SK-N-SH (cell line): ENCODE data around the gene FAM221A. TPM values are rescaled to one million over a fixed set of nuclear protein-coding genes. Genes with fewer than 3 reads are reported as not detected.

Source experiments
- CTCF ChIA-PET: fragments of 300-600, 350-600 bp; formaldehyde crosslinking; extraction: SDS; loops from one replicate; lab custom pipeline; 2021; lab: Yijun Ruan, JAX
- POLR2A ChIA-PET: fragments of 350-600 bp; sonication (Branson Sonifier 250); formaldehyde crosslinking; extraction: SDS; loops from one replicate; lab custom pipeline; 2020; ENCODE audit warnings: antibody characterized with exemption, inconsistent platforms; lab: Yijun Ruan, JAX
- DNase-seq: peaks from one replicate; pipeline ENCODE4 v3.0.0; 2012
- H2AFZ ChIP-seq: fragments of 200-600 bp; sonication (generic); 2 replicates; pipeline ENCODE4 v1.8.1; 2016; ENCODE audit warnings: antibody characterized with exemption, mild to moderate bottlenecking, low read depth
- H3F3A ChIP-seq: fragments of 200-600 bp; sonication (generic); replicated peaks from 2 replicates; pipeline ENCODE3; 2016; ENCODE audit warnings: antibody characterized with exemption, mild to moderate bottlenecking; ENCODE audit not compliant: insufficient read depth
- H3K27ac ChIP-seq, 2 experiments: fragments of 200-500 bp in 1 of 2; fragments of 200-600 bp in 1 of 2; sonication (Bioruptor generic) in 1 of 2; sonication (generic), shearing (Covaris generic) in 1 of 2; 2 replicates each; pipeline versions ENCODE4 v1.5.1 to v1.6.1; 2014 to 2016; ENCODE audit warnings: low read depth in 2 of 2, inconsistent platforms in 1 of 2, low read length in 1 of 2, mild to moderate bottlenecking in 1 of 2, mixed read lengths in 1 of 2
- H3K27me3 ChIP-seq: fragments of 200-600 bp; sonication (generic), shearing (Covaris generic); 2 replicates; pipeline ENCODE4 v1.6.1; 2016; ENCODE audit warnings: mixed run types; ENCODE audit not compliant: insufficient read depth
- H3K36me3 ChIP-seq, 2 experiments: fragments of 200-500 bp in 1 of 2; fragments of 200-600 bp in 1 of 2; sonication (Bioruptor generic) in 1 of 2; sonication (generic) in 1 of 2; replicated peaks in 1 of 2; 2 replicates each; pipeline versions ENCODE3 to v1.5.1; 2014 to 2016; ENCODE audit warnings: low read length in 1 of 2, mild to moderate bottlenecking in 1 of 2; ENCODE audit not compliant: insufficient read depth in 2 of 2, control insufficient read depth in 1 of 2
- H3K4me1 ChIP-seq, 2 experiments: fragments of 200-500 bp in 1 of 2; fragments of 200-600 bp in 1 of 2; sonication (Bioruptor generic) in 1 of 2; sonication (generic), shearing (Covaris generic) in 1 of 2; 2 replicates each; pipeline versions ENCODE4 v1.5.1 to v1.6.1; 2014 to 2016; ENCODE audit warnings: low read depth in 1 of 2, low read length in 1 of 2, mixed run types in 1 of 2; ENCODE audit not compliant: insufficient read depth in 2 of 2, control insufficient read depth in 1 of 2
- H3K4me2 ChIP-seq: fragments of 200-600 bp; sonication (generic), shearing (Covaris generic); 2 replicates; pipeline ENCODE4 v1.6.1; 2017; ENCODE audit warnings: mixed run types
- H3K4me3 ChIP-seq, 2 experiments: fragments of 200-500 bp in 1 of 2; fragments of 200-600 bp in 1 of 2; sonication (Bioruptor generic) in 1 of 2; sonication (generic), shearing (Covaris generic) in 1 of 2; 2 replicates each; pipeline versions ENCODE4 v1.5.1 to v1.8.1; 2014 to 2016; ENCODE audit warnings: low read depth in 2 of 2, inconsistent platforms in 1 of 2, low read length in 1 of 2, mild to moderate bottlenecking in 1 of 2, mixed read lengths in 1 of 2, moderate library complexity in 1 of 2
- H3K79me2 ChIP-seq: fragments of 200-600 bp; sonication (generic); 2 replicates; pipeline ENCODE4 v1.8.1; 2017; ENCODE audit warnings: mild to moderate bottlenecking; ENCODE audit not compliant: insufficient read depth
- H3K9ac ChIP-seq: fragments of 200-600 bp; sonication (generic); 2 replicates; pipeline ENCODE4 v1.6.1; 2017; ENCODE audit warnings: mixed run types
- H3K9me2 ChIP-seq: fragments of 200-600 bp; sonication (generic); 2 replicates; pipeline ENCODE4 v1.6.1; 2017; ENCODE audit warnings: mixed run types
- H3K9me3 ChIP-seq: fragments of 200-600 bp; sonication (generic); 2 replicates; pipeline ENCODE4 v1.6.1; 2017; ENCODE audit warnings: mixed run types, mild to moderate bottlenecking, moderate library complexity
- H4K20me1 ChIP-seq: fragments of 200-600 bp; sonication (generic); 2 replicates; pipeline ENCODE4 v1.6.1; 2017; ENCODE audit warnings: mild to moderate bottlenecking, mixed run types; ENCODE audit not compliant: insufficient read depth
- EP300 ChIP-seq, 2 experiments: IDR thresholded peaks; 2 replicates each; pipeline versions ENCODE4 v1.4.0 to v1.6.1; 2012; ENCODE audit warnings: borderline replicate concordance in 1 of 2, low read depth in 1 of 2, low read length in 1 of 2
- FOSL2 ChIP-seq: IDR thresholded peaks from 2 replicates; pipeline ENCODE4 v1.4.0; 2012; ENCODE audit warnings: low read depth, mild to moderate bottlenecking, moderate library complexity, borderline replicate concordance
- FOXJ3 ChIP-seq: sonication (generic); formaldehyde crosslinking; IDR thresholded peaks from 2 replicates; pipeline ENCODE4 v1.5.1; 2020; ENCODE audit warnings: mild to moderate bottlenecking, missing genetic modification reagents
- GATA2 ChIP-seq: sonication (generic); formaldehyde crosslinking; IDR thresholded peaks from 2 replicates; pipeline ENCODE4 v1.5.0; 2020; ENCODE audit warnings: mild to moderate bottlenecking, missing genetic modification reagents
- JUND ChIP-seq: IDR thresholded peaks from 2 replicates; pipeline ENCODE4 v1.4.0; 2012
- MAX ChIP-seq: IDR thresholded peaks from 2 replicates; pipeline ENCODE4 v1.4.0; 2012; ENCODE audit warnings: low read depth
- MEF2A ChIP-seq: IDR thresholded peaks from 2 replicates; pipeline ENCODE4 v1.4.0; 2012; ENCODE audit warnings: low read depth, borderline replicate concordance
- NFIC ChIP-seq: IDR thresholded peaks from 2 replicates; pipeline ENCODE4 v1.4.0; 2012; ENCODE audit warnings: borderline replicate concordance
- NRF1 ChIP-seq: IDR thresholded peaks from 2 replicates; pipeline ENCODE4 v1.6.1; 2012; ENCODE audit warnings: low read depth, mild to moderate bottlenecking, low read length
- POLR2AphosphoS5 ChIP-seq: IDR thresholded peaks from 2 replicates; pipeline ENCODE4 v1.6.1; 2012; ENCODE audit warnings: low read depth, low read length
- RXRA ChIP-seq: IDR thresholded peaks from 2 replicates; pipeline ENCODE4 v1.4.0; 2012; ENCODE audit warnings: low read depth, mild to moderate bottlenecking, borderline replicate concordance
- SIN3A ChIP-seq: IDR thresholded peaks from 2 replicates; pipeline ENCODE4 v1.6.1; 2012; ENCODE audit warnings: low read depth, mild to moderate bottlenecking, low read length, moderate library complexity, borderline replicate concordance
- TAF1 ChIP-seq: IDR thresholded peaks from 2 replicates; pipeline ENCODE4 v1.6.1; 2012; ENCODE audit warnings: low read depth, mild to moderate bottlenecking, low read length, moderate library complexity, borderline replicate concordance
- TCF12 ChIP-seq: IDR thresholded peaks from 2 replicates; pipeline ENCODE4 v1.4.0; 2012
- YY1 ChIP-seq: IDR thresholded peaks from 2 replicates; pipeline ENCODE4 v1.4.0; 2012; ENCODE audit warnings: low read depth, mild to moderate bottlenecking
- ZBTB33 ChIP-seq: IDR thresholded peaks from 2 replicates; pipeline ENCODE4 v1.4.0; 2012; ENCODE audit warnings: low read depth, borderline replicate concordance
- WGBS: methylation state at CpG from one replicate; pipeline ENCODE4 v1.1.6; 2017; ENCODE audit warnings: low lambda C conversion rate; 5-methylcytosine and 5-hydroxymethylcytosine counted together
- polyA plus RNA-seq, 3 experiments: library from polyadenylated mRNA; depleted of rRNA; stranded (reverse); fragments of >200 nt; gene quantifications; 2 replicates each; pipeline ENCODE4 v1.2.3, GENCODE V29; 2012
- small RNA-seq, 7 experiments: library from RNA; depleted of rRNA; stranded (forward); fragments of <200 nt; gene quantifications; one replicate each; pipeline ENCODE3, GENCODE V24; 2012
- TF ChIP-seq, protein P1 (sequence below): IDR thresholded peaks from 2 replicates; pipeline ENCODE4; 2012
- TF ChIP-seq, protein P2 (sequence below): IDR thresholded peaks from 2 replicates; pipeline ENCODE4 v1.4.0; 2012; ENCODE audit warnings: low read depth, borderline replicate concordance
- TF ChIP-seq, protein P3 (sequence below): fragments of 150-350 bp; IDR thresholded peaks from 2 replicates; pipeline ENCODE4 v1.6.1; 2017; ENCODE audit warnings: antibody characterized with exemption, low read length, low read depth, borderline replicate concordance

FAM221A gene
- polyA plus RNA-seq, 1 of the 3 experiments (the other 2 are of a cell fraction), result 9.7 TPM

DNA sequence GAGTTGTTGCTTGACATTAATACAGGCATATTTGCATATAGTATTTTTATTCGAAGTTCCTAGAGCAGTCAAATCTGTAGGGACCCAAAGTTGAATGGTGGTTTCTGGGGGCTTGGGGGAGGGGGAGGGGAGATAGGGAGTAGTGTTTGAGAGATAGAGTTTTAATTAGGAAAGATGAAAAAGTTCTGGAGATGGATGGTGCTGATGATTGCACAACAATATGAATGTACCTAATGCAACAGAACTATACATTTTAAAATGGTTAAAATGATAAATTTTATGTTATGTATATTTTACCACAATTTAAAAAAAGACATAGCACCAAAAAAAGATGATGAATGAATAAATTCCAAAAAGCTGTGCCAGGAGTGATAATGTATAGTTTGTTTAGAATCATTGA lies 71.9 kb downstream of the FAM221A start:
- TF ChIP-seq, protein P1, sequence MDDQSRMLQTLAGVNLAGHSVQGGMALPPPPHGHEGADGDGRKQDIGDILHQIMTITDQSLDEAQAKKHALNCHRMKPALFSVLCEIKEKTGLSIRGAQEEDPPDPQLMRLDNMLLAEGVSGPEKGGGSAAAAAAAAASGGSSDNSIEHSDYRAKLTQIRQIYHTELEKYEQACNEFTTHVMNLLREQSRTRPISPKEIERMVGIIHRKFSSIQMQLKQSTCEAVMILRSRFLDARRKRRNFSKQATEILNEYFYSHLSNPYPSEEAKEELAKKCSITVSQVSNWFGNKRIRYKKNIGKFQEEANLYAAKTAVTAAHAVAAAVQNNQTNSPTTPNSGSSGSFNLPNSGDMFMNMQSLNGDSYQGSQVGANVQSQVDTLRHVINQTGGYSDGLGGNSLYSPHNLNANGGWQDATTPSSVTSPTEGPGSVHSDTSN, result no peak
- TF ChIP-seq RXRA, result no peak
- TF ChIP-seq MAX, result no peak
- no peak for TF ChIP-seq ZBTB33
- no peak for TF ChIP-seq TAF1
- TF ChIP-seq NFIC, result no peak
- no peak for TF ChIP-seq GATA2 (CRISPR knock-in tag)
- TF ChIP-seq EP300 (IDR thresholded peaks at IDR 0.05; ENCODE audit: borderline replicate concordance in 1 of 2, low read depth in 1 of 2, low read length in 1 of 2), result no peak
- TF ChIP-seq MEF2A, result no peak
- TF ChIP-seq SIN3A, result no peak
- no peak for TF ChIP-seq POLR2AphosphoS5
- TF ChIP-seq, protein P2, sequence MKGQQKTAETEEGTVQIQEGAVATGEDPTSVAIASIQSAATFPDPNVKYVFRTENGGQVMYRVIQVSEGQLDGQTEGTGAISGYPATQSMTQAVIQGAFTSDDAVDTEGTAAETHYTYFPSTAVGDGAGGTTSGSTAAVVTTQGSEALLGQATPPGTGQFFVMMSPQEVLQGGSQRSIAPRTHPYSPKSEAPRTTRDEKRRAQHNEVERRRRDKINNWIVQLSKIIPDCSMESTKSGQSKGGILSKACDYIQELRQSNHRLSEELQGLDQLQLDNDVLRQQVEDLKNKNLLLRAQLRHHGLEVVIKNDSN, result no peak
- TF ChIP-seq JUND, result no peak
- TF ChIP-seq YY1, result no peak
- TF ChIP-seq FOSL2, result no peak
- no peak for TF ChIP-seq TCF12
- TF ChIP-seq FOXJ3 (CRISPR knock-in tag), result no peak
- TF ChIP-seq, protein P3, sequence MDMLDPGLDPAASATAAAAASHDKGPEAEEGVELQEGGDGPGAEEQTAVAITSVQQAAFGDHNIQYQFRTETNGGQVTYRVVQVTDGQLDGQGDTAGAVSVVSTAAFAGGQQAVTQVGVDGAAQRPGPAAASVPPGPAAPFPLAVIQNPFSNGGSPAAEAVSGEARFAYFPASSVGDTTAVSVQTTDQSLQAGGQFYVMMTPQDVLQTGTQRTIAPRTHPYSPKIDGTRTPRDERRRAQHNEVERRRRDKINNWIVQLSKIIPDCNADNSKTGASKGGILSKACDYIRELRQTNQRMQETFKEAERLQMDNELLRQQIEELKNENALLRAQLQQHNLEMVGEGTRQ, result no peak
- no peak for TF ChIP-seq NRF1
- TF ChIP-seq, all 33 proteins: peak for 0
- Histone ChIP-seq H3K4me1 (no peaks in the 10 kb centered on the region), H3K27ac (no peak overlapping the region), H3K9me3 (no peaks in the 10 kb centered on the region), H2AFZ (no peak overlapping the region), H3K9me2 (no peaks in the 10 kb centered on the region; the same call in 1 of the 2 replicates), H4K20me1 (no peaks in the 10 kb centered on the region), H3F3A (no peaks in the 10 kb centered on the region), H3K4me3 (no peak overlapping the region), H3K36me3 (no peaks in the 10 kb centered on the region), H3K4me2 (no peak overlapping the region), H3K9ac (no peak overlapping the region), H3K79me2 (no peaks in the 10 kb centered on the region), H3K27me3 (no peaks in the 10 kb centered on the region)
- ChIA-PET POLR2A (no interaction called here), CTCF (no interaction called here)
- WGBS, result 16% methylated on average over 1 of the region's 1 CpG
- DNase-seq, result no peak

Small RNA genes lying within 50 kb of the gene (small RNA-seq; reads per million reads assigned to genes)
- 0 reads per million in 7 experiments for gene AC006026.2

Other genes with a start within 250 kb of the FAM221A start
- gene IGF2BP3, start 209.7 kb upstream of the FAM221A start, polyA plus RNA-seq (2012; rRNA removed), result 34.4 and 46.5 TPM in 2 replicates
- 62.1 and 84.6 TPM in 2 replicates for gene TRA2A, start 148.2 kb upstream of the FAM221A start, polyA plus RNA-seq (2012; rRNA removed)
- 5.5 and 6.8 TPM in 2 replicates for gene CCDC126, start 82.8 kb upstream of the FAM221A start, polyA plus RNA-seq (2012; rRNA removed)
- gene STK31, start 30.0 kb downstream of the FAM221A start, polyA plus RNA-seq (2012; rRNA removed), result 0.02 and 0.05 TPM in 2 replicates